GM21737 (cell line): Measurements from ENCODE around the gene GULP1.
"Not testable (repeated sequence)": the region's sequence is repeated elsewhere in the genome, so short reads cannot be mapped to it uniquely, and the experiment has no call there.

ENCODE experiments used
- ATAC-seq: cut with Tn5 transposase; IDR thresholded peaks from one replicate; pipeline ENCODE4 v1.9.1; 2021; ENCODE audit warnings: mild to moderate bottlenecking, moderate library complexity; ENCODE audit not compliant: unreplicated experiment

Gene GULP1

GRCh38 chr2:188459061-188459460 lies 167.4 kb downstream of the GULP1 start:
- no peak for ATAC-seq

GRCh38 chr2:188466078-188466477 lies 174.4 kb downstream of the GULP1 start:
- not testable (repeated sequence) for ATAC-seq

- ATAC-seq, result no peak
Measured at GRCh38 chr2:188466761-188467160, 175.1 kb downstream of the GULP1 start.

GRCh38 chr2:188471166-188471565 lies 179.5 kb downstream of the GULP1 start:
- no peak for ATAC-seq

GRCh38 chr2:188473306-188473705 lies 181.6 kb downstream of the GULP1 start:
- no peak for ATAC-seq

- ATAC-seq, result no peak
Measured at GRCh38 chr2:188474316-188474715, 182.6 kb downstream of the GULP1 start.

- ATAC-seq, result no peak
Measured at GRCh38 chr2:188475945-188476344, 184.3 kb downstream of the GULP1 start.

- no peak for ATAC-seq
Measured at GRCh38 chr2:188477564-188478103, 186.0 kb downstream of the GULP1 start.

- ATAC-seq, result peak; percentile 99
Measured at GRCh38 chr2:188478724-188479123, 187.1 kb downstream of the GULP1 start.

- no peak for ATAC-seq
Measured at GRCh38 chr2:188481474-188481873, 189.8 kb downstream of the GULP1 start.

GRCh38 chr2:188485496-188485895 lies 193.8 kb downstream of the GULP1 start:
- ATAC-seq, result no peak

GRCh38 chr2:188492751-188493150 lies 201.1 kb downstream of the GULP1 start:
- no peak for ATAC-seq

GRCh38 chr2:188494906-188495305 lies 203.2 kb downstream of the GULP1 start:
- no peak for ATAC-seq

GRCh38 chr2:188495969-188496431 lies 204.3 kb downstream of the GULP1 start:
- ATAC-seq, result no peak

- ATAC-seq, result no peak
Measured at GRCh38 chr2:188497726-188498125, 206.1 kb downstream of the GULP1 start.

- ATAC-seq, result no peak
Measured at GRCh38 chr2:188503975-188504374, 212.3 kb downstream of the GULP1 start.

- no peak for ATAC-seq
Measured at GRCh38 chr2:188506843-188507242, 215.2 kb downstream of the GULP1 start.

GRCh38 chr2:188511346-188511745 lies 219.7 kb downstream of the GULP1 start:
- no peak for ATAC-seq

- no peak for ATAC-seq
Measured at GRCh38 chr2:188512456-188512855, 220.8 kb downstream of the GULP1 start.

GRCh38 chr2:188515918-188516317 lies 224.2 kb downstream of the GULP1 start:
- no peak for ATAC-seq

- ATAC-seq, result no peak
Measured at GRCh38 chr2:188517549-188518215, 226.0 kb downstream of the GULP1 start.

- no peak for ATAC-seq
Measured at GRCh38 chr2:188518381-188518780, 226.7 kb downstream of the GULP1 start.

- no peak for ATAC-seq
Measured at GRCh38 chr2:188519136-188519535, 227.5 kb downstream of the GULP1 start.
